Measurements from ENCODE around the gene LOC101059915.

The LOC101059915 gene

GRCh38 chrX:71621603-71622002, 45.7 kb upstream of the LOC101059915 start:
- Histone ChIP-seq H3K27ac (ENCODE audit: low read length) (peak overlapping the region; percentile 97; the same call in 1 of the 2 replicates), H3K9ac (ENCODE audit: low read length) (no peak overlapping the region), H3K79me2 (ENCODE audit: low read length) (peaks cover 15% of the 10 kb centered on the region), H3K4me2 (ENCODE audit: low read depth, low read length) (no peak overlapping the region), H3K4me3 (ENCODE audit: low read length) (no peak overlapping the region), H3F3A (ENCODE audit: insufficient read depth, low read length) (peaks cover 23% of the 10 kb centered on the region), H3K9me2 (replicated peaks; ENCODE audit: insufficient read depth, low read length) (no peaks in the 10 kb centered on the region), H3K4me1 (ENCODE audit: low read length) (peaks cover 62% of the 10 kb centered on the region), H4K20me1 (ENCODE audit: insufficient read depth, low read length) (no peaks in the 10 kb centered on the region), H2AFZ (ENCODE audit: low read length) (no peak overlapping the region), H3K36me3 (replicated peaks; ENCODE audit: insufficient read depth, low read length) (no peaks in the 10 kb centered on the region), H3K27me3 (replicated peaks; ENCODE audit: insufficient read depth, low read length) (no peaks in the 10 kb centered on the region), H3K9me3 (replicated peaks; ENCODE audit: insufficient read depth, low read length) (no peaks in the 10 kb centered on the region)
- no peak for DNase-seq
- TF ChIP-seq EZH2 (optimal IDR thresholded peaks at IDR 0.05; ENCODE audit: low read depth, low read length), result no peak
- TF ChIP-seq EZH2phosphoT487 (IDR thresholded peaks at IDR 0.05; ENCODE audit: low read length), result no peak
- TF ChIP-seq CTCF (IDR thresholded peaks at IDR 0.05; ENCODE audit: low read length), result no peak

GRCh38 chrX:71622032-71622575, 45.2 kb upstream of the LOC101059915 start:
- Histone ChIP-seq H3K27me3 (replicated peaks; ENCODE audit: insufficient read depth, low read length) (no peaks in the 10 kb centered on the region), H3K9ac (ENCODE audit: low read length) (no peak overlapping the region), H2AFZ (ENCODE audit: low read length) (no peak overlapping the region), H3K4me3 (ENCODE audit: low read length) (no peak overlapping the region), H3K9me2 (replicated peaks; ENCODE audit: insufficient read depth, low read length) (no peaks in the 10 kb centered on the region), H3K4me1 (ENCODE audit: low read length) (peaks cover 67% of the 10 kb centered on the region), H3K4me2 (ENCODE audit: low read depth, low read length) (no peak overlapping the region), H3F3A (ENCODE audit: insufficient read depth, low read length) (peaks cover 27% of the 10 kb centered on the region), H3K9me3 (replicated peaks; ENCODE audit: insufficient read depth, low read length) (no peaks in the 10 kb centered on the region), H3K36me3 (replicated peaks; ENCODE audit: insufficient read depth, low read length) (no peaks in the 10 kb centered on the region), H4K20me1 (ENCODE audit: insufficient read depth, low read length) (no peaks in the 10 kb centered on the region), H3K27ac (ENCODE audit: low read length) (peak overlapping the region; percentile 97; the same call in 1 of the 2 replicates), H3K79me2 (ENCODE audit: low read length) (peaks cover 10% of the 10 kb centered on the region)
- TF ChIP-seq EZH2 (optimal IDR thresholded peaks at IDR 0.05; ENCODE audit: low read depth, low read length) (no peak), CTCF (IDR thresholded peaks at IDR 0.05; ENCODE audit: low read length) (no peak), EZH2phosphoT487 (IDR thresholded peaks at IDR 0.05; ENCODE audit: low read length) (no peak)
- DNase-seq, result no peak

GRCh38 chrX:71622576-71623450, 44.5 kb upstream of the LOC101059915 start:
- peaks cover 3% of the 10 kb centered on the region; the same call in 1 of the 2 replicates for H3K79me2 ChIP-seq (ENCODE audit: low read length)
- peak overlapping the region; percentile 97 for H3K27ac ChIP-seq (ENCODE audit: low read length)
- peak overlapping the region; percentile 58 for H3K4me2 ChIP-seq (ENCODE audit: low read depth, low read length)
- H3K36me3 ChIP-seq (replicated peaks; ENCODE audit: insufficient read depth, low read length), result no peaks in the 10 kb centered on the region
- no peaks in the 10 kb centered on the region for H3K9me2 ChIP-seq (replicated peaks; ENCODE audit: insufficient read depth, low read length)
- peak overlapping the region; percentile 72 for H3K9ac ChIP-seq (ENCODE audit: low read length)
- peak; percentile 95 for DNase-seq
- H3K27me3 ChIP-seq (replicated peaks; ENCODE audit: insufficient read depth, low read length), result no peaks in the 10 kb centered on the region
- TF ChIP-seq EZH2 (optimal IDR thresholded peaks at IDR 0.05; ENCODE audit: low read depth, low read length) (no peak), EZH2phosphoT487 (IDR thresholded peaks at IDR 0.05; ENCODE audit: low read length) (no peak), CTCF (IDR thresholded peaks at IDR 0.05; ENCODE audit: low read length) (no peak)
- H3K9me3 ChIP-seq (replicated peaks; ENCODE audit: insufficient read depth, low read length), result no peaks in the 10 kb centered on the region
- H2AFZ ChIP-seq (ENCODE audit: low read length), result peak overlapping the region; percentile 30
- H3F3A ChIP-seq (ENCODE audit: insufficient read depth, low read length), result peaks cover 34% of the 10 kb centered on the region
- no peaks in the 10 kb centered on the region for H4K20me1 ChIP-seq (ENCODE audit: insufficient read depth, low read length)
- no peak overlapping the region for H3K4me3 ChIP-seq (ENCODE audit: low read length)
- peaks cover 70% of the 10 kb centered on the region for H3K4me1 ChIP-seq (ENCODE audit: low read length)

All from MM.1S (cell line).